Stimulated activated effector memory CD8-positive, alpha-beta T cell treated with anti-CD3 and anti-CD28 coated beads, Interleukin-12 subunit alpha, Interleukin-12 subunit beta, amount 100 ng/mL, for 72 hours (primary cell): ENCODE results near the gene MYLK.
"Not testable (repeated sequence)": the region's sequence is repeated elsewhere in the genome, so short reads cannot be mapped to it uniquely, and the experiment has no call there.

Experiments used
- ATAC-seq: fragments of 150-1000 bp; cut with Tn5 transposase; 2 replicates; pipeline ENCODE4 v1.10.0; 2021
- DNase-seq, 2 donors: peaks; one replicate each; pipeline ENCODE4 v3.0.0; 2021 to 2022; ENCODE audit warnings: low spot score in 2 of 2
- H3K27ac Mint-ChIP-seq: one replicate; pipeline ENCODE4 v1.8.0; 2022; ENCODE audit warnings: mild to moderate bottlenecking, mixed read lengths
- H3K36me3 Mint-ChIP-seq: one replicate; pipeline ENCODE4 v1.8.0; 2022; ENCODE audit warnings: mild to moderate bottlenecking, mixed read lengths
- H3K4me1 Mint-ChIP-seq: one replicate; pipeline ENCODE4 v1.8.0; 2022; ENCODE audit warnings: mixed read lengths
- H3K4me3 Mint-ChIP-seq: one replicate; pipeline ENCODE4 v1.8.0; 2022; ENCODE audit warnings: mild to moderate bottlenecking, mixed read lengths
- H3K9me3 Mint-ChIP-seq: one replicate; pipeline ENCODE4 v1.8.0; 2022; ENCODE audit warnings: mixed read lengths

The MYLK gene

GRCh38 chr3:123884203-123884831, at the start of gene MYLK:
Gene MYLK (minus strand): TSS chr3:123884332. CDS start chr3:123793841, 90,491 bp downstream.
- Mint-ChIP-seq H3K4me1 (peaks cover 8% of the 10 kb centered on the region), H3K4me3 (peak within 1 kb of the TSS; percentile 45), H3K27ac (no peak within 1 kb of the TSS), H3K9me3 (no peaks in the 10 kb centered on the region), H3K36me3 (no peaks in the 10 kb centered on the region)
- peak in 1 of 2 donors; percentile 57 for DNase-seq
- ATAC-seq: peak; percentile 85

- Mint-ChIP-seq H3K9me3 (no peaks in the 10 kb centered on the region), H3K27ac (no peak overlapping the region), H3K4me1 (no peaks in the 10 kb centered on the region), H3K4me3 (no peak overlapping the region), H3K36me3 (peaks cover 58% of the 10 kb centered on the region)
- no peak for ATAC-seq
- DNase-seq: no peak
Observed at GRCh38 chr3:123930445-123930844, 46.3 kb upstream of the MYLK start.

- Mint-ChIP-seq H3K36me3 (peaks cover 55% of the 10 kb centered on the region), H3K9me3 (peaks cover 1% of the 10 kb centered on the region), H3K27ac (no peak overlapping the region), H3K4me3 (no peak overlapping the region), H3K4me1 (no peaks in the 10 kb centered on the region)
- no peak for ATAC-seq
- no peak for DNase-seq
Observed at GRCh38 chr3:123929325-123929724, 45.2 kb upstream of the MYLK start.

GRCh38 chr3:123926396-123926795, 42.3 kb upstream of the MYLK start:
- Mint-ChIP-seq H3K9me3 (peaks cover 13% of the 10 kb centered on the region), H3K4me3 (no peak overlapping the region), H3K4me1 (no peaks in the 10 kb centered on the region), H3K27ac (no peak overlapping the region), H3K36me3 (peaks cover 51% of the 10 kb centered on the region)
- DNase-seq (no peak), ATAC-seq (no peak)

- peaks cover 34% of the 10 kb centered on the region for H3K36me3 Mint-ChIP-seq
- H3K27ac Mint-ChIP-seq: no peak overlapping the region
- H3K4me1 Mint-ChIP-seq: no peaks in the 10 kb centered on the region
- no peak for ATAC-seq
- no peak for DNase-seq
- H3K9me3 Mint-ChIP-seq: peaks cover 29% of the 10 kb centered on the region
- no peak overlapping the region for H3K4me3 Mint-ChIP-seq
Observed at GRCh38 chr3:123920868-123921267, 36.7 kb upstream of the MYLK start.

- Mint-ChIP-seq H3K4me1 (no peaks in the 10 kb centered on the region), H3K4me3 (no peak overlapping the region), H3K36me3 (peaks cover 35% of the 10 kb centered on the region), H3K9me3 (peaks cover 29% of the 10 kb centered on the region), H3K27ac (no peak overlapping the region)
- DNase-seq (no peak), ATAC-seq (no peak)
Observed at GRCh38 chr3:123920383-123920782, 36.3 kb upstream of the MYLK start.

- H3K27ac Mint-ChIP-seq: no peak overlapping the region
- H3K4me1 Mint-ChIP-seq: no peaks in the 10 kb centered on the region
- ATAC-seq: no peak
- no peak overlapping the region for H3K4me3 Mint-ChIP-seq
- H3K36me3 Mint-ChIP-seq: peaks cover 39% of the 10 kb centered on the region
- peaks cover 28% of the 10 kb centered on the region for H3K9me3 Mint-ChIP-seq
- DNase-seq: no peak
Observed at GRCh38 chr3:123919353-123919752, 35.2 kb upstream of the MYLK start.

- H3K36me3 Mint-ChIP-seq: peaks cover 13% of the 10 kb centered on the region
- no peaks in the 10 kb centered on the region for H3K4me1 Mint-ChIP-seq
- ATAC-seq: no peak
- H3K4me3 Mint-ChIP-seq: no peak overlapping the region
- peaks cover 3% of the 10 kb centered on the region for H3K9me3 Mint-ChIP-seq
- no peak overlapping the region for H3K27ac Mint-ChIP-seq
- DNase-seq: no peak
Observed at GRCh38 chr3:123914829-123915228, 30.7 kb upstream of the MYLK start.

- ATAC-seq (no peak), DNase-seq (no peak)
- H3K36me3 Mint-ChIP-seq: no peaks in the 10 kb centered on the region
- H3K4me3 Mint-ChIP-seq: no peak overlapping the region
- no peaks in the 10 kb centered on the region for H3K9me3 Mint-ChIP-seq
- H3K4me1 Mint-ChIP-seq: no peaks in the 10 kb centered on the region
- no peak overlapping the region for H3K27ac Mint-ChIP-seq
Observed at GRCh38 chr3:123909785-123910184, 25.7 kb upstream of the MYLK start.

- ATAC-seq (no peak), DNase-seq (no peak)
- no peaks in the 10 kb centered on the region for H3K9me3 Mint-ChIP-seq
- H3K27ac Mint-ChIP-seq: no peak overlapping the region
- H3K36me3 Mint-ChIP-seq: no peaks in the 10 kb centered on the region
- no peaks in the 10 kb centered on the region for H3K4me1 Mint-ChIP-seq
- H3K4me3 Mint-ChIP-seq: no peak overlapping the region
Observed at GRCh38 chr3:123907720-123908119, 23.6 kb upstream of the MYLK start.

GRCh38 chr3:123899300-123899865, 15.3 kb upstream of the MYLK start:
- no peak for DNase-seq
- Mint-ChIP-seq H3K27ac (no peak overlapping the region), H3K4me3 (no peak overlapping the region), H3K4me1 (no peaks in the 10 kb centered on the region), H3K36me3 (no peaks in the 10 kb centered on the region), H3K9me3 (no peaks in the 10 kb centered on the region)
- ATAC-seq: no peak

- Mint-ChIP-seq H3K9me3 (peaks cover 13% of the 10 kb centered on the region), H3K36me3 (no peaks in the 10 kb centered on the region), H3K4me3 (no peak overlapping the region), H3K27ac (no peak overlapping the region), H3K4me1 (no peaks in the 10 kb centered on the region)
- DNase-seq: no peak
- ATAC-seq: no peak
Observed at GRCh38 chr3:123893012-123893411, 8.9 kb upstream of the MYLK start.

- Mint-ChIP-seq H3K27ac (no peak overlapping the region), H3K9me3 (peaks cover 13% of the 10 kb centered on the region), H3K4me1 (no peaks in the 10 kb centered on the region), H3K36me3 (no peaks in the 10 kb centered on the region), H3K4me3 (no peak overlapping the region)
- DNase-seq (no peak), ATAC-seq (no peak)
Observed at GRCh38 chr3:123892195-123892594, 8.1 kb upstream of the MYLK start.

- DNase-seq, H3K4me3 Mint-ChIP-seq, H3K27ac Mint-ChIP-seq, H3K4me1 Mint-ChIP-seq, ATAC-seq, H3K36me3 Mint-ChIP-seq: not testable (repeated sequence)
- peaks cover 13% of the 10 kb centered on the region for H3K9me3 Mint-ChIP-seq
Observed at GRCh38 chr3:123890991-123891390, 6.9 kb upstream of the MYLK start.

- H3K4me3 Mint-ChIP-seq, H3K27ac Mint-ChIP-seq, H3K36me3 Mint-ChIP-seq, H3K4me1 Mint-ChIP-seq, DNase-seq, ATAC-seq: not testable (repeated sequence)
- peaks cover 13% of the 10 kb centered on the region for H3K9me3 Mint-ChIP-seq
Observed at GRCh38 chr3:123890162-123890561, 6.0 kb upstream of the MYLK start.

GRCh38 chr3:123884993-123885392, 861 bp upstream of the MYLK start:
- Mint-ChIP-seq H3K36me3 (no peaks in the 10 kb centered on the region), H3K4me1 (peaks cover 8% of the 10 kb centered on the region), H3K4me3 (peak overlapping the region; percentile 45), H3K27ac (no peak overlapping the region), H3K9me3 (no peaks in the 10 kb centered on the region)
- no peak for ATAC-seq
- no peak for DNase-seq
